ENCODE data around the gene THSD4.

GRCh38 chr15:71677766-71678165, 562.5 kb downstream of the THSD4 start:
- TF ChIP-seq POLR2AphosphoS5 (IDR thresholded peaks at IDR 0.05; ENCODE audit: low read depth) (no peak), GABPA (IDR thresholded peaks at IDR 0.05; ENCODE audit: low read depth) (no peak), CTCF (IDR thresholded peaks at IDR 0.05; ENCODE audit: insufficient read depth, low read length) (no peak), SPI1 (IDR thresholded peaks at IDR 0.05; ENCODE audit: borderline replicate concordance, low read depth) (no peak)
- TF ChIP-seq, protein P1, sequence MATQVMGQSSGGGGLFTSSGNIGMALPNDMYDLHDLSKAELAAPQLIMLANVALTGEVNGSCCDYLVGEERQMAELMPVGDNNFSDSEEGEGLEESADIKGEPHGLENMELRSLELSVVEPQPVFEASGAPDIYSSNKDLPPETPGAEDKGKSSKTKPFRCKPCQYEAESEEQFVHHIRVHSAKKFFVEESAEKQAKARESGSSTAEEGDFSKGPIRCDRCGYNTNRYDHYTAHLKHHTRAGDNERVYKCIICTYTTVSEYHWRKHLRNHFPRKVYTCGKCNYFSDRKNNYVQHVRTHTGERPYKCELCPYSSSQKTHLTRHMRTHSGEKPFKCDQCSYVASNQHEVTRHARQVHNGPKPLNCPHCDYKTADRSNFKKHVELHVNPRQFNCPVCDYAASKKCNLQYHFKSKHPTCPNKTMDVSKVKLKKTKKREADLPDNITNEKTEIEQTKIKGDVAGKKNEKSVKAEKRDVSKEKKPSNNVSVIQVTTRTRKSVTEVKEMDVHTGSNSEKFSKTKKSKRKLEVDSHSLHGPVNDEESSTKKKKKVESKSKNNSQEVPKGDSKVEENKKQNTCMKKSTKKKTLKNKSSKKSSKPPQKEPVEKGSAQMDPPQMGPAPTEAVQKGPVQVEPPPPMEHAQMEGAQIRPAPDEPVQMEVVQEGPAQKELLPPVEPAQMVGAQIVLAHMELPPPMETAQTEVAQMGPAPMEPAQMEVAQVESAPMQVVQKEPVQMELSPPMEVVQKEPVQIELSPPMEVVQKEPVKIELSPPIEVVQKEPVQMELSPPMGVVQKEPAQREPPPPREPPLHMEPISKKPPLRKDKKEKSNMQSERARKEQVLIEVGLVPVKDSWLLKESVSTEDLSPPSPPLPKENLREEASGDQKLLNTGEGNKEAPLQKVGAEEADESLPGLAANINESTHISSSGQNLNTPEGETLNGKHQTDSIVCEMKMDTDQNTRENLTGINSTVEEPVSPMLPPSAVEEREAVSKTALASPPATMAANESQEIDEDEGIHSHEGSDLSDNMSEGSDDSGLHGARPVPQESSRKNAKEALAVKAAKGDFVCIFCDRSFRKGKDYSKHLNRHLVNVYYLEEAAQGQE (IDR thresholded peaks at IDR 0.05; ENCODE audit: insufficient replicate concordance, low read depth) = no peak

All from HL-60 (cell line).